Measurements from ENCODE around the gene WNT9B. TPM values are rescaled to one million over a fixed set of nuclear protein-coding genes. Genes with fewer than 3 reads are reported as not detected.

WNT9B gene
- total RNA-seq, 1 experiment from 2014 or later: not detected

DNA sequence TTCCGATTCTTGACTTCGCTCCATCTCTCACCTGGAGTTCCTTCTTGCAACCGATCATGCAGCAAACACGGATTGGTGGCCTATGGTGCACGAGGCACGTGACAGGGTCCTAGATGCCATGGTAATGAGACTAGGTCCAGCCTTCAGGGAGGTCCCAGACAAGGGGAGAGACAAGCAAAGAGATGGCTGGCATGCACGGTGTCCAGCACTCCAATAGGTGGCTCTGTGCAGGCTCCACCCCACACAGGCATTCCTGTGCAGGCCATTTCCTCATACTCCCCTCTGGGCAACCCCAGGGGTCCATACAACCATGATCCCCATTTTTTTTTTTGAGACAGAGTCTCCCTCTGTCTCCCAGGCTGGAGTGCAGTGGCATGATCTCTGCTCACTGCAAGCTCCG is 31.3 kb downstream of the WNT9B start:
- POLR2A ChIA-PET: no interaction called here
- Mint-ChIP-seq H3K27ac (ENCODE audit: low read depth, unreplicated experiment) (no peak overlapping the region), H3K9me3 (ENCODE audit: unreplicated experiment) (no peaks in the 10 kb centered on the region), H3K36me3 (ENCODE audit: insufficient read depth, unreplicated experiment) (no peaks in the 10 kb centered on the region), H3K4me1 (ENCODE audit: insufficient read depth, unreplicated experiment) (no peaks in the 10 kb centered on the region), H3K4me3 (ENCODE audit: unreplicated experiment) (no peak overlapping the region), H3K27me3 (ENCODE audit: insufficient read depth, unreplicated experiment) (peaks cover 41% of the 10 kb centered on the region)
- intact Hi-C loops (cut with micrococcal nuclease): no loop called here
- CTCF ChIA-PET: interaction anchor here (1.1 kb wide), 1 partner anchor 23 kb away, joined by 4 read pairs; no protein-coding TSS in a partner anchor
- DNase-seq (ENCODE audit: unreplicated experiment): no peak
- TF ChIP-seq, protein P1, sequence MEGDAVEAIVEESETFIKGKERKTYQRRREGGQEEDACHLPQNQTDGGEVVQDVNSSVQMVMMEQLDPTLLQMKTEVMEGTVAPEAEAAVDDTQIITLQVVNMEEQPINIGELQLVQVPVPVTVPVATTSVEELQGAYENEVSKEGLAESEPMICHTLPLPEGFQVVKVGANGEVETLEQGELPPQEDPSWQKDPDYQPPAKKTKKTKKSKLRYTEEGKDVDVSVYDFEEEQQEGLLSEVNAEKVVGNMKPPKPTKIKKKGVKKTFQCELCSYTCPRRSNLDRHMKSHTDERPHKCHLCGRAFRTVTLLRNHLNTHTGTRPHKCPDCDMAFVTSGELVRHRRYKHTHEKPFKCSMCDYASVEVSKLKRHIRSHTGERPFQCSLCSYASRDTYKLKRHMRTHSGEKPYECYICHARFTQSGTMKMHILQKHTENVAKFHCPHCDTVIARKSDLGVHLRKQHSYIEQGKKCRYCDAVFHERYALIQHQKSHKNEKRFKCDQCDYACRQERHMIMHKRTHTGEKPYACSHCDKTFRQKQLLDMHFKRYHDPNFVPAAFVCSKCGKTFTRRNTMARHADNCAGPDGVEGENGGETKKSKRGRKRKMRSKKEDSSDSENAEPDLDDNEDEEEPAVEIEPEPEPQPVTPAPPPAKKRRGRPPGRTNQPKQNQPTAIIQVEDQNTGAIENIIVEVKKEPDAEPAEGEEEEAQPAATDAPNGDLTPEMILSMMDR (IDR thresholded peaks at IDR 0.05; ENCODE audit: unreplicated experiment): no peak
- no TSS peak for BruUV-seq (replicated peaks)

DNA sequence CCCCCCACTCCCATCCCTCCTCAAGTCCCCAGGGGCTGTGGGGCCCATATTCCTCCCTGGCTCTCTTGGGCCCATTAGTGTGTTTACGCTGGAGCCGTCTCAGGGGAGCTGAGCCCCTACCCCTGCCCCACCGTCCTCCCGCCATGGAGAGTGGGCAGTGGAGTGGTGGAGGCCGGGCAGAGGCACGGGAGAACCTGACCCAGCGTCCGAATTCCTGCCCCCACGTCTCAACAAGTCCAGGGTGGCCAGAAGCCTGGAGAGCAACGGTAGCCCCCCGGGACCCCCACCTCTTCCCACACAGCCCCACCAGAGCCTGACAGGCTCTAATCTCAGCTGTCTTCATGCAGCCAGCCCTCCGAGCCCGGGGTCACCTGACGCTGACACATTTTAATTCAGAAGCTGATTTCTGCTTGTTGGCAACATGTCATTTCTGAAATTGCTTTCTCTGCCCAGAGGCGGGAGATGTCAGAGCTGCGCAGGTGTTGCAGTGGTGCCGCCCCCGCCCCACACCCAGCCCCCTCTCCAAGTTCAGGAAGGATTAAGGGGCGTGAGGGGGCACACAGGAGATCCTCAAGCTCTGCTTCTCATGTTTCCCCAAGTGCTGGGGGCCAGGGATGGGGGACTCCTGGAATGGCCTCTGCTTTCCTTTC is 32.6 kb downstream of the WNT9B start:
- CTCF ChIA-PET: interaction anchor here (1.1 kb wide), 1 partner anchor 25 kb away, joined by 4 read pairs; no protein-coding TSS in a partner anchor
- peaks cover 55% of the 10 kb centered on the region for H3K27me3 Mint-ChIP-seq (ENCODE audit: insufficient read depth, unreplicated experiment)
- DNase-seq (ENCODE audit: unreplicated experiment): no peak
- no peaks in the 10 kb centered on the region for H3K9me3 Mint-ChIP-seq (ENCODE audit: unreplicated experiment)
- TF ChIP-seq, protein P1 (IDR thresholded peaks at IDR 0.05; ENCODE audit: unreplicated experiment): no peak
- no peaks in the 10 kb centered on the region for H3K36me3 Mint-ChIP-seq (ENCODE audit: insufficient read depth, unreplicated experiment)
- no TSS peak for BruUV-seq (replicated peaks)
- POLR2A ChIA-PET: no interaction called here
- H3K4me3 Mint-ChIP-seq (ENCODE audit: unreplicated experiment): no peak overlapping the region
- H3K4me1 Mint-ChIP-seq (ENCODE audit: insufficient read depth, unreplicated experiment): no peaks in the 10 kb centered on the region
- no peak overlapping the region for H3K27ac Mint-ChIP-seq (ENCODE audit: low read depth, unreplicated experiment)
- intact Hi-C loops (cut with micrococcal nuclease): no loop called here

DNA sequence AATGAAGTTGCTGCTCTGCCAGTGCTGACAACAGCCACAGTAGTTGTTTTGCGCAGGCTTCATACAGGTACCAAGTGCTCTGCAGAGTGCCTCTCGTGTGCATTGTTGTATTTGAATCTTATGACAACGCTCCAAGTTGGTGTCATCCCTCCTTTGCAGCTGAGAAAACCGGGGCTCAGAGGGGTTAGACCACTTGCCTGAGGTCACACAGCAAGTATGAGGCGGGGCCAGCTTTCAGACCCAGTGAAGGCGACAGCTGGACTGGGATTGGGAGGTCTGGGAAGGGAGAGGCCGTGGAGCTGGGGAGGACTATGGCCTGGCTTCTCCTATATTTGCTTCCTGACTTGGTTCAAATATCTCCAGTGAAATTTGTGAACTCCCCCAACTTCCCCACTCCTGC is 33.2 kb downstream of the WNT9B start:
- no peaks in the 10 kb centered on the region for H3K9me3 Mint-ChIP-seq (ENCODE audit: unreplicated experiment)
- TF ChIP-seq, protein P1 (IDR thresholded peaks at IDR 0.05; ENCODE audit: unreplicated experiment): no peak
- H3K4me3 Mint-ChIP-seq (ENCODE audit: unreplicated experiment): no peak overlapping the region
- no peak overlapping the region for H3K27ac Mint-ChIP-seq (ENCODE audit: low read depth, unreplicated experiment)
- H3K27me3 Mint-ChIP-seq (ENCODE audit: insufficient read depth, unreplicated experiment): peaks cover 60% of the 10 kb centered on the region
- CTCF ChIA-PET: interaction anchor here (0.6 kb wide), 1 partner anchor 25 kb away, joined by 3 read pairs; no protein-coding TSS in a partner anchor
- no peaks in the 10 kb centered on the region for H3K36me3 Mint-ChIP-seq (ENCODE audit: insufficient read depth, unreplicated experiment)
- BruUV-seq (replicated peaks): no TSS peak
- H3K4me1 Mint-ChIP-seq (ENCODE audit: insufficient read depth, unreplicated experiment): no peaks in the 10 kb centered on the region
- intact Hi-C loops (cut with micrococcal nuclease): no loop called here
- DNase-seq (ENCODE audit: unreplicated experiment): no peak
- POLR2A ChIA-PET: no interaction called here

DNA sequence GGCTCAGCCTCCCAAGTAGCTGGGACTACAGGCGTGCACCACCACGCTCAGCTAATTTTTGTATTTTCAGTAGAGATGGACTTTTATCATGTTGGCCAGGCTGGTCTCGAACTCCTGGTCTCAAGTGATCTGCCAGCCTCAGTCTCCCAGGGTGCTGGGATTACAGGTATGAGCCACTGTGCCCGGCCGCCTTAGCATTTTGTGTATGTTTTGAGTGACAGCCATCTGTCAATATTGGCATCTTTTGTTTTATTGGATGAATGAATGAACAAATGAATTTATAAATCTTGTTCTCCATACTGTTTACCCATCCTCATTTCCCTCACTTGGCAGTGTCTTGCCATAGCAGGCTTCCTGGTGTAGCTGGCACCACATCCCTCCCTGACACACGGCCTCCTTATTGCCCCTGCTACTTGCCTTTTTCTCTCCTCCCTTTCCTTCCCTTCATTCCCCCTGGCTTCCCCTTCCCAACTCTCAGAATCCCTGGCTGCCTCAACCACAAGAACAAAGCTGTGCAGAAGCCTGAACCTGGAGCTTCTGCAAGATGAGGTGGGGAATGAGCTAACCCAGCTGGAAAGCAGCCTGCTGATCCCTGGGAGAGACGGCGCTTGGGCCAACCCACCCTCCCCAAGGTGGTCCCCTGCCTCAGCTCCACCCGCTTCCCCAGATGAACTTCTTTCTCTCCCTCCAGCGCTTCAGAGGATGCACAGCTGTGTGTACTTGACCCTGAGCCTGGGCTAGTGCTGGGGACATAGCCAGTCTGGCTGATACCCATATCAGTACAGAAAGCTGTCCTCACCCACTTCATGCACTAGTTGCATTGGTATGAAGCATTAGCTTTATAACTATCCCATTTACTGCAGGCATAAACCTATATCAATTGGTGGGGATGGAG is 34.3 kb downstream of the WNT9B start:
- H3K27ac Mint-ChIP-seq (ENCODE audit: low read depth, unreplicated experiment): no peak overlapping the region
- H3K36me3 Mint-ChIP-seq (ENCODE audit: insufficient read depth, unreplicated experiment): no peaks in the 10 kb centered on the region
- TF ChIP-seq, protein P1 (IDR thresholded peaks at IDR 0.05; ENCODE audit: unreplicated experiment): no peak
- CTCF ChIA-PET: interaction anchor here (0.6 to 0.8 kb wide), 2 partner anchors 9 to 26 kb away, joined by 3 to 4 read pairs; no protein-coding TSS in a partner anchor
- intact Hi-C loops (cut with micrococcal nuclease): no loop called here
- H3K4me1 Mint-ChIP-seq (ENCODE audit: insufficient read depth, unreplicated experiment): no peaks in the 10 kb centered on the region
- no peak for DNase-seq (ENCODE audit: unreplicated experiment)
- POLR2A ChIA-PET: no interaction called here
- no peaks in the 10 kb centered on the region for H3K9me3 Mint-ChIP-seq (ENCODE audit: unreplicated experiment)
- no peak overlapping the region for H3K4me3 Mint-ChIP-seq (ENCODE audit: unreplicated experiment)
- H3K27me3 Mint-ChIP-seq (ENCODE audit: insufficient read depth, unreplicated experiment): peaks cover 71% of the 10 kb centered on the region
- BruUV-seq (replicated peaks): no TSS peak
